Inferior parietal cortex (tissue), 1 donor: ENCODE measurements around the gene GPR84.
A peak's percentile ranks its signal among the peaks of the same experiment; 100 is the strongest.

Experiments
- DNase-seq: peaks from one replicate; pipeline ENCODE4 v3.0.0-alpha.2; 2016; ENCODE audit errors: extremely low spot score

Gene GPR84

GRCh38 chr12:54364413-54364812 lies at the start of gene GPR84:
Gene GPR84, minus strand, starts transcription at chr12:54364486. Its CDS starts 635 bp downstream, at chr12:54363851.
- DNase-seq: no peak

DNA sequence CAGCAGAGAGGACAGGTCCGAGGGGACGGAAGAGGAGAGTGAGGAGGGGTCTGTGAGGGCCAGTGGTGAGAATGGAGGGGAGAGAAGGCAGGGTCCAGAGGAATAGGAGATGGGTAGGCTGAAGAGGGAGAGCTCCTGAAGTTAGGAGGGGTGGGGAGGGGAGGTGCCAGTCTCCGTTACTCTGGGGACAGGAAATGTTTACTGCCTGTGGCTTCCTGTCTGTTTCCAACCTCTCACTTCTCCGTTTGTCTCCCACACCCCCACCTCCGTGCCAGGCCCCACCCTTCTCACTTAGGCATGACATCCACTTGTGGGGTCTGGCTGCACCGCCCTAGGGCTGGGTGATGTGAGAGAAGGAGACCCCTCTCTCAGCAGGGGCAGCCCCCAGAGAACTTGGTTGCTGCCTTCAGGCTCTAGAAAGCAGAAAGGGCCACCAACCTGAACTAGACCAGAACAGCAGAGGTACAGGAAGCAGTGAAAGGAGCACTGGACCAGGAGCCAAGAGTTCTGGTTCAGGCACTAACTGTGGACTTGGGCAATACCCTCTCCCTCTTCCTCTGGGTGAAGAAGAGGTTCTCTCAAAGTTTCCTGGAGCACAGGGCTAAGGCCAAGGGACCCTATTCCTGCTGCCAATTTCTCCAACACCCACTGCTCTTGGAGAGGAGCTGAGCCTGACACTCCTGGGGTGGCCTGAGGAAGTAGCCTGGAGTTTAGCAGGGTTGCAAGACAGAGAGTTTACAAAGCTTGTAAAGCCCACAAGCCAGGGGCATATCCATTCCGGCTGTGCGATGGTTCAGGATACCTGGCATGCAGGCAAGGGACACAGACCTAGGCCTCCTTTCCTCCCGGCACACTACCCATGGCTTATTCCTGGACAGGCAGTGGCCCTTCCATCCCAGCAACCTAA lies 49.3 kb upstream of the GPR84 start:
- no peak for DNase-seq

GRCh38 chr12:54412786-54413185 lies 48.5 kb upstream of the GPR84 start:
- no peak for DNase-seq

- no peak for DNase-seq
These were observed 48.1 kb upstream of the GPR84 start for GRCh38 chr12:54412348-54412747.

DNA sequence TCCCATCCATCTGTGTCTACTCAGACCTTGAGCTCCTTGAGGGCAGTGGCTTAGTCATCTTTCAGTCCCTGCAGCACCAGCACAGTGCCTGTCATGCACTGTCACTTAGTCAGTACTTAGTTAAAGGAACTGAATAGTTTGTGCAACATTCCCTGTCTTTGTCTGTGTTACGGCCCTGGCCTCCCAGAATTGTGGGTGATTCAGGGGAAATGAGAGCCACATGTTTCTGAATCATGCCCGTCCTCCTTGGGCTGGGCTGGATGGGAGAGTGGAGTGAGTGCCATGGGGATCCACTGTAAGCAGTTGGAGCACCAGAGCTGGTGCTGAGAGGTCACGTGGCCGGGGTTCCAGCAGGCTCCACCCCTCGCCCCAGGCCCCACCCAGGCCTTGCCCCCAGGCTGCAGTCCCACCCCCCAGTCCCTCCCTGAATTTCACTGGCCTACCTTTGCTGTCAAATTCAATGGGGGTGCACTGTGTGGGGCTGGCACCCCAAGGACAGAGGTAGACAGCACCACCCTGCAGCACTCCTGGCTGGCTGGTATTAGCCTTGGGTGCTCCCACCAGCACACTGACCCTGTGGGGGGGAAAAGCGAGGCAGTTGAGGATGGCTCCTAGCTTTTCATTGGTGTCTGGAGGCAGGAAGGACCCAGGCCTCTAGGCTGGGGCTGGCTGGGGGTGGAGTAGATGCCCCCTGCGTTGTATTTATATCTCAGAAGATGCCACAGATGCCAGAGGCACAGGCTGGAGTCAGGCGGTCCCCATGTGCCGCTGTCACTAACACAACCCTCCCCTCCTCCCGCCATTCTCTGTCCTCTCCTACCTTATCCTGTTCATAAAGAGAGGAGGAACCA lies 47.3 kb upstream of the GPR84 start:
- no peak for DNase-seq

DNA sequence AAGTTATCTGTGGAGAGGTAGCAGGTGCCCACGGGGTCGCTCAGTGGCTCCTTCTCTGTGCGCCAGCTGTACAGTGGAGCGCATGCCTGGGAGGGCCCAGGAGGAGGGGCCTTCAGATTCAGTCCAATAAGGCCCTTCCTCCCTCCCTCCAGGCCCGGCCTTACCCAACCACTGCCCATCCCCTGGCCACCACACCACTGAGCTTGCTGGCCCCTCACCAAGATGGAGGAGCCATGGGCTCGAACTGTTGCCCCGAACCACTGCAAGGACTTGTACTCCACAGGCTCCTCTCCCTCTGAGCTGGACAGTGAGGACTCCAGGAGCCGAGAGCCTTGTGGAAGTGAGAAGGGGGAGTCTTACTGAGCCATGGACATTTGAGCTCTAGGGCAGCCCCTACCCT lies 45.0 kb upstream of the GPR84 start:
- DNase-seq: no peak

- DNase-seq: no peak
These were observed 43.1 kb upstream of the GPR84 start for GRCh38 chr12:54407183-54407905.

DNA sequence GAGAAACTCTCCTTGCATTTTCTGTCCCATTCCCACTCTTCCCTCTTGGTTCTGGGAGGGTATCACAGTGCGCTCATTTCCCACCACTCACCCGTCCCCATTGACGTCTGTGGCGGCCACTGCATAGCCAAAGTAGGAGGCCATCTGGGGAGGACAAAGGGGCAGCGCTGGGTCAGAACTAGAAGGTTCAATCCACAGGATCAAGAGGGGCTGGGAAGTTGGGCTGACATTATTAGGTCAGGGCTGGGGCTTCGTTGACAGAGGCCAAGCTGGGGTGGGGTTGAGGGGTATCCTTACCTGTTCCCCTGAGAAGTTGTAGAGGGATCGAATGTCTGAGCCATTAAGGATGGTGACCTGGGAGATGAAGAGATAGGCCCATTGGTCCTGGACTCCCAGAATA lies 41.3 kb upstream of the GPR84 start:
- DNase-seq: no peak

- DNase-seq: no peak
These were observed 40.8 kb upstream of the GPR84 start for GRCh38 chr12:54405106-54405505.

- peak; percentile 60 for DNase-seq
These were observed 40.0 kb upstream of the GPR84 start for GRCh38 chr12:54404061-54405004.

GRCh38 chr12:54401119-54401518 lies 36.8 kb upstream of the GPR84 start:
- no peak for DNase-seq

GRCh38 chr12:54398995-54399793 lies 34.9 kb upstream of the GPR84 start:
- DNase-seq: peak; percentile 93

DNA sequence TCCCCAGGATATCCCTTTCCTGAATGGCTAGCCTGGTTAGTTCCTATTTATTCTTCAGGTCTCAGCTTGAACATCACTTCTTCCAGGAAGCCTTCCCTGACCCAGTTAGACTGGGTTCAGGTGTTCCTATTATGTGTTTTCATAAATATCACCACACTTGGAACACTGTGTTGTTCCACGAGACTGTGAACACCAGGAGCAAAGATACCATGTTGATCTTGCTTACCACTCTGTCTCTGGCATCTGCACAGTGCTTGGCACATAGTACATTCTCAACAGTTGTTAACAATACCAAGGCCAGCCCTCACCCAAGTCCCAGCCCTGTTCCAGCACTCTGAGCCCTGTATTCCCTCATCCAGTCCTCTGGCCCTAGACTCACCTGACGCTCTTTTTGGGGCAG lies 33.9 kb upstream of the GPR84 start:
- DNase-seq: no peak

DNA sequence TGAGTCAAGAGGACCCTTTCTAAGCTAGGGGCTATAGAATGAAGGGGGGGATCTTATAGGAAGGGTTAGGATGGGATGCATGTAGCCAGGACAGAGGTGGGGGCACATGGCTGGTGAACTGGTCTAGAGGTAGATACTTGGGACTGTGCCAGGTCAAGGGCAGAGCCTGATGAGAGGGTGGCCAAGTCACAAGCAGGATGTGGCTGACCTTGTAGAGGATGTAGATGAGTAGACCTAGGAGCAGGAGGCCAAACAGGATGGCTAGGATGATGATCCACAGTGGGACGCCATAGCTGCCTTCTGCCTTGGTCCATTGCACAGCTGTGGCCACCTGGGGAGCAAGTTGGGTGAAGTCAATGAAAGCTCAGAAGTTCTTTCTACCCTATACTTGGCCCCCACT lies 32.9 kb upstream of the GPR84 start:
- no peak for DNase-seq

DNA sequence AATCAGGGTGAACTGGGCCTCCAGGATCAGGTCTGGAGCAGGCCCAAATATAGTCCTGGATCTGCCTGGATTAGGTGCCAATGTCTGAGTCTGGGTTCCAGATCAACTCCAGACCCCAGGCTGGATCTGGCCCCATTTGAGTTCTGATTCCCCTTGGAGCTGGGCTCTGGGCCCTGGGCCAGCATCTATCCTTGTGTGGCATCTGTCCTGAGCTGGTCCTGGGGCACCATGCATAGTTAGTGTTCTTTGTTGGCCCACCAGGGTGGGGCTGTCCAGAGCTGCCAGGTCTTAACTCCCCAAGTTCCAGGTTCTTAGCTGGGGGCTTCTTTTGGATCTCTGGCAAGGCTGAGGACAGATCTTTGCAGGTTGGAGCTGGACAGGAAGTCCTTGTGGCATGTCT lies 31.3 kb upstream of the GPR84 start:
- DNase-seq: no peak

- no peak for DNase-seq
These were observed 30.7 kb upstream of the GPR84 start for GRCh38 chr12:54394986-54395385.

- DNase-seq: peak; percentile 92
These were observed 30.0 kb upstream of the GPR84 start for GRCh38 chr12:54394281-54394719.

DNA sequence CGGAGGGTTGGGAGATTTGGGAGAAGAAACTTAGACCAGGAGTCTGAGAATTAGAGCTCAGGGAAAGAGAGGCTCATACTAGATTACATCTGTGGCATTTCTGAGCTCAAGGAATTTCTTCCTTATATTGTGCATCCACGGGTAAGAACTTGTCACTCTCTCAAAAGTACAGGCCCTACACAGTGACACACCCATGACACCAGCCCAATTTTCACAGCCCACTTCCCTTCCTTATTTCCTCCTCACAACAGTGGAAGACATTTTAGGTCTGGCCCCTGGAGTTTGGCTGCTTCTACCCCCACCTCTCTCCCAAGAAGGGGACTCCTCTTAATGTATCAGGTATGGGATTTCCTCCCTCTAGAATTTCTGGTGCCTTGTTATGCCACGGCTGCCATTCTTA lies 29.5 kb upstream of the GPR84 start:
- no peak for DNase-seq

DNA sequence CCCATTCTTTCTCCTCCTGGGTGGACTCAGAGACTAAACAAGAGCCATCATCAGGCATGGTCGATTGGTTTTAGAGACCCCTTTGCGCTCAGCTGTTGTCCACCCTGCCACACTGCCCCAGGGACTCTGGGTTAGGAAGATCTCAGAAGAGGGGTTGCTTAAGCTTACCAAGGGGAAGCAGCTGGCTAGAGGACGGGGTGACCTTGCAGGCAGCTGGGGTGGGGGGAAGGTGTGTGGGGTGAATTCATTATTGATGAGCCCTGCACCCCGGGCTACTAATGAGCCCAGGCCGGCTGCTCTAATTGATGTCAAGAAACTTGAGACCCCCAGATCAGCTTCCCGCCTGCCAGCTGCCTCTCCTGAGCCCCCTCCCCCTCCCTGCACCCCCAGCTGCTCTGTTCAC lies 28.9 kb upstream of the GPR84 start:
- no peak for DNase-seq
